ENCODE results near the gene ALKBH5.

- no peak for TF ChIP-seq CTCF (IDR thresholded peaks at IDR 0.05; ENCODE audit: low read depth, low read length, poor library complexity, severe bottlenecking)
- TF ChIP-seq EZH2phosphoT487 (IDR thresholded peaks at IDR 0.05; ENCODE audit: borderline replicate concordance, low read length) = no peak
Observed at GRCh38 chr17:18250259-18250658, 66.6 kb downstream of the ALKBH5 start.
